Measurements from ENCODE around the gene EPB41L4B. TPM values are rescaled to one million over a fixed set of nuclear protein-coding genes. Genes with fewer than 3 reads are reported as not detected.
A peak's percentile ranks its signal among the peaks of the same experiment; 100 is the strongest.

Gene EPB41L4B
- total and polyA plus RNA-seq, 8 donors: 36.8 to 122 (median 93.3) TPM

GRCh38 chr9:109354190-109354589 is 33.3 kb upstream of the EPB41L4B start:
- H3K4me1 ChIP-seq: peaks cover 0 to 6% (median 5%) of the 10 kb centered on the region in 3 donors
- no peak overlapping the region for H3K4me3 ChIP-seq
- no peak for FAIRE-seq
- DNase-seq: no peak
- 64 to 72% methylated on average over 2 of the region's 2 CpGs for WGBS, 2 donors
- H3K36me3 ChIP-seq: no peaks in the 10 kb centered on the region
- intact Hi-C loops (cut with DNase I): no loop called here
- no peaks in the 10 kb centered on the region for H3K27me3 ChIP-seq
- no peak for ATAC-seq
- TF ChIP-seq CTCF (IDR thresholded peaks at IDR 0.05): no peak
- H3K27ac ChIP-seq: no peak overlapping the region
- H3K9me3 ChIP-seq: no peaks in the 10 kb centered on the region

- H3K27ac ChIP-seq: no peak overlapping the region
- no peaks in the 10 kb centered on the region for H3K27me3 ChIP-seq
- WGBS, 2 donors: 77 to 90% methylated on average over 5 of the region's 5 CpGs
- FAIRE-seq: no peak
- H3K4me3 ChIP-seq: no peak overlapping the region
- H3K36me3 ChIP-seq: no peaks in the 10 kb centered on the region
- no peak for TF ChIP-seq CTCF (IDR thresholded peaks at IDR 0.05)
- no peaks in the 10 kb centered on the region for H3K9me3 ChIP-seq
- ATAC-seq: no peak
- peaks cover 0 to 9% (median 5%) of the 10 kb centered on the region in 3 donors for H3K4me1 ChIP-seq
- no peak for DNase-seq
- intact Hi-C loops (cut with DNase I): no loop called here
These were observed 30.2 kb upstream of the EPB41L4B start for GRCh38 chr9:109351032-109351431.

- peak overlapping the region in 1 of 4 donors; percentile 9 for H3K27ac ChIP-seq
- H3K36me3 ChIP-seq: no peaks in the 10 kb centered on the region
- ATAC-seq (peak; percentile 21 to 78 (median 48)), DNase-seq (peak in 2 of 6 donors; percentile 23 to 28), FAIRE-seq (no peak)
- intact Hi-C loops (cut with DNase I): no loop called here
- TF ChIP-seq CTCF (IDR thresholded peaks at IDR 0.05): no peak
- H3K27me3 ChIP-seq: no peaks in the 10 kb centered on the region
- H3K4me3 ChIP-seq: no peak overlapping the region
- peaks cover 8 to 19% (median 12%) of the 10 kb centered on the region in 3 donors for H3K4me1 ChIP-seq
- H3K9me3 ChIP-seq: no peaks in the 10 kb centered on the region
These were observed 28.6 kb upstream of the EPB41L4B start for GRCh38 chr9:109349421-109349846.

GRCh38 chr9:109346904-109347303 is 26.0 kb upstream of the EPB41L4B start:
- Histone ChIP-seq H3K36me3 (no peaks in the 10 kb centered on the region), H3K4me3 (no peak overlapping the region), H3K27me3 (no peaks in the 10 kb centered on the region), H3K27ac (no peak overlapping the region), H3K4me1 (peaks cover 8 to 19% (median 12%) of the 10 kb centered on the region in 3 donors), H3K9me3 (no peaks in the 10 kb centered on the region)
- ATAC-seq (no peak), FAIRE-seq (no peak), DNase-seq (no peak)
- intact Hi-C loops (cut with DNase I): no loop called here
- WGBS, 2 donors: 85 to 87% methylated on average over 3 of the region's 3 CpGs
- no peak for TF ChIP-seq CTCF (IDR thresholded peaks at IDR 0.05)

GRCh38 chr9:109344866-109345265 is 24.0 kb upstream of the EPB41L4B start:
- intact Hi-C loops (cut with DNase I): no loop called here
- no peak for TF ChIP-seq CTCF (IDR thresholded peaks at IDR 0.05)

More at GRCh38 chr9:109344866-109345265, 24.0 kb upstream of the EPB41L4B start:
- Histone ChIP-seq H3K4me1 (peaks cover 8 to 18% (median 12%) of the 10 kb centered on the region in 3 donors), H3K9me3 (no peaks in the 10 kb centered on the region), H3K4me3 (no peak overlapping the region), H3K27me3 (no peaks in the 10 kb centered on the region), H3K27ac (peak overlapping the region; percentile 66 to 84 (median 82)), H3K36me3 (no peaks in the 10 kb centered on the region)
- ATAC-seq (no peak), DNase-seq (no peak), FAIRE-seq (no peak)
- 30 to 31% methylated on average over 3 of the region's 3 CpGs for WGBS, 2 donors
